ENCODE results near the gene MAPK12.

Gene MAPK12

DNA sequence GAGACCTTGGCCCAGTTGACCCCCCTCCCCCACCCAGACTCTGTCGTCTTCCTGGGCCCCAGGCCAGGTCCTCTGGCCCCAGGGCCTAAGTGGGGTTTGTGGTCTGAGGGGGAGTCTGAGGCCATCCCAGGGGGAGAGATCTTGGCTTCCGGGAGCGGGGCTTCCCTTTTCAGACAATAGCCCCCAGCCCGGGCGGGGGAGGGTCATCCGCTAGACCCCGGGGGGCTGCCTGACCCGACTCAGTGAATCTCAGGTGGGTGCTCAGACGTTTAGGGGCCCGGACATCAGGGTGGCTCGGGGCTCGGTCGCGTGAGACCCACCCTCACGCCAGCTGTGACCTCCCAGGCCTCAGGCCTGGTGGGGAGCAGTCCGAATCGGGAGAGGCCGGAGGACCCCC is 8.1 kb upstream of the MAPK12 start:
- H3K9me3 ChIP-seq (ENCODE audit: severe bottlenecking): no peaks in the 10 kb centered on the region
- 0 out of 2 replicates have a peak, but pooled peaks cover 6% of the 10 kb centered on the region for H3K36me3 ChIP-seq (ENCODE audit: low read depth)
- DNase-seq (ENCODE audit: low spot score) (no peak), ATAC-seq (ENCODE audit: low read depth) (no peak)
- H3K27me3 ChIP-seq (ENCODE audit: insufficient read depth, poor library complexity, severe bottlenecking): no peaks in the 10 kb centered on the region
- H3K27ac ChIP-seq (ENCODE audit: poor library complexity, severe bottlenecking): peak overlapping the region; percentile 15
- TF ChIP-seq, protein P1, sequence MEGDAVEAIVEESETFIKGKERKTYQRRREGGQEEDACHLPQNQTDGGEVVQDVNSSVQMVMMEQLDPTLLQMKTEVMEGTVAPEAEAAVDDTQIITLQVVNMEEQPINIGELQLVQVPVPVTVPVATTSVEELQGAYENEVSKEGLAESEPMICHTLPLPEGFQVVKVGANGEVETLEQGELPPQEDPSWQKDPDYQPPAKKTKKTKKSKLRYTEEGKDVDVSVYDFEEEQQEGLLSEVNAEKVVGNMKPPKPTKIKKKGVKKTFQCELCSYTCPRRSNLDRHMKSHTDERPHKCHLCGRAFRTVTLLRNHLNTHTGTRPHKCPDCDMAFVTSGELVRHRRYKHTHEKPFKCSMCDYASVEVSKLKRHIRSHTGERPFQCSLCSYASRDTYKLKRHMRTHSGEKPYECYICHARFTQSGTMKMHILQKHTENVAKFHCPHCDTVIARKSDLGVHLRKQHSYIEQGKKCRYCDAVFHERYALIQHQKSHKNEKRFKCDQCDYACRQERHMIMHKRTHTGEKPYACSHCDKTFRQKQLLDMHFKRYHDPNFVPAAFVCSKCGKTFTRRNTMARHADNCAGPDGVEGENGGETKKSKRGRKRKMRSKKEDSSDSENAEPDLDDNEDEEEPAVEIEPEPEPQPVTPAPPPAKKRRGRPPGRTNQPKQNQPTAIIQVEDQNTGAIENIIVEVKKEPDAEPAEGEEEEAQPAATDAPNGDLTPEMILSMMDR (IDR thresholded peaks at IDR 0.05; ENCODE audit: poor library complexity, severe bottlenecking): no peak
- peak overlapping the region; percentile 33 for H3K4me3 ChIP-seq (ENCODE audit: severe bottlenecking)
- H3K4me1 ChIP-seq (ENCODE audit: insufficient read depth, poor library complexity, severe bottlenecking): peaks cover 14% of the 10 kb centered on the region

GRCh38 chr22:50268655-50269113 is 7.2 kb upstream of the MAPK12 start:
- TF ChIP-seq, protein P1 (IDR thresholded peaks at IDR 0.05; ENCODE audit: poor library complexity, severe bottlenecking): no peak
- Histone ChIP-seq H3K4me1 (ENCODE audit: insufficient read depth, poor library complexity, severe bottlenecking) (peaks cover 14% of the 10 kb centered on the region), H3K36me3 (ENCODE audit: low read depth) (no peaks in the 10 kb centered on the region), H3K9me3 (ENCODE audit: severe bottlenecking) (no peaks in the 10 kb centered on the region), H3K27me3 (ENCODE audit: insufficient read depth, poor library complexity, severe bottlenecking) (no peaks in the 10 kb centered on the region), H3K4me3 (ENCODE audit: severe bottlenecking) (no peak overlapping the region), H3K27ac (ENCODE audit: poor library complexity, severe bottlenecking) (no peak overlapping the region)
- DNase-seq (ENCODE audit: low spot score) (no peak), ATAC-seq (ENCODE audit: low read depth) (peak; percentile 9; the same call in 1 of the 3 replicates)

- DNase-seq (ENCODE audit: low spot score): no peak
- Histone ChIP-seq H3K9me3 (ENCODE audit: severe bottlenecking) (no peaks in the 10 kb centered on the region), H3K36me3 (ENCODE audit: low read depth) (no peaks in the 10 kb centered on the region), H3K4me3 (ENCODE audit: severe bottlenecking) (peak overlapping the region; percentile 12), H3K27ac (ENCODE audit: poor library complexity, severe bottlenecking) (no peak overlapping the region), H3K27me3 (ENCODE audit: insufficient read depth, poor library complexity, severe bottlenecking) (no peaks in the 10 kb centered on the region), H3K4me1 (ENCODE audit: insufficient read depth, poor library complexity, severe bottlenecking) (peaks cover 16% of the 10 kb centered on the region)
- TF ChIP-seq, protein P1 (IDR thresholded peaks at IDR 0.05; ENCODE audit: poor library complexity, severe bottlenecking): peak; percentile 36
- ATAC-seq (ENCODE audit: low read depth): peak; percentile 5; the same call in 1 of the 3 replicates
Measured at GRCh38 chr22:50267591-50268390, 6.3 kb upstream of the MAPK12 start.

GRCh38 chr22:50266994-50267393 is 5.5 kb upstream of the MAPK12 start:
- DNase-seq (ENCODE audit: low spot score) (no peak), ATAC-seq (ENCODE audit: low read depth) (no peak)
- Histone ChIP-seq H3K27me3 (ENCODE audit: insufficient read depth, poor library complexity, severe bottlenecking) (no peaks in the 10 kb centered on the region), H3K36me3 (ENCODE audit: low read depth) (no peaks in the 10 kb centered on the region), H3K4me3 (ENCODE audit: severe bottlenecking) (no peak overlapping the region), H3K9me3 (ENCODE audit: severe bottlenecking) (no peaks in the 10 kb centered on the region), H3K4me1 (ENCODE audit: insufficient read depth, poor library complexity, severe bottlenecking) (peaks cover 24% of the 10 kb centered on the region), H3K27ac (ENCODE audit: poor library complexity, severe bottlenecking) (no peak overlapping the region)
- TF ChIP-seq, protein P1 (IDR thresholded peaks at IDR 0.05; ENCODE audit: poor library complexity, severe bottlenecking): no peak
